ENCODE data around the gene KCTD18.
A peak's percentile ranks its signal among the peaks of the same experiment; 100 is the strongest.

Gene KCTD18

DNA sequence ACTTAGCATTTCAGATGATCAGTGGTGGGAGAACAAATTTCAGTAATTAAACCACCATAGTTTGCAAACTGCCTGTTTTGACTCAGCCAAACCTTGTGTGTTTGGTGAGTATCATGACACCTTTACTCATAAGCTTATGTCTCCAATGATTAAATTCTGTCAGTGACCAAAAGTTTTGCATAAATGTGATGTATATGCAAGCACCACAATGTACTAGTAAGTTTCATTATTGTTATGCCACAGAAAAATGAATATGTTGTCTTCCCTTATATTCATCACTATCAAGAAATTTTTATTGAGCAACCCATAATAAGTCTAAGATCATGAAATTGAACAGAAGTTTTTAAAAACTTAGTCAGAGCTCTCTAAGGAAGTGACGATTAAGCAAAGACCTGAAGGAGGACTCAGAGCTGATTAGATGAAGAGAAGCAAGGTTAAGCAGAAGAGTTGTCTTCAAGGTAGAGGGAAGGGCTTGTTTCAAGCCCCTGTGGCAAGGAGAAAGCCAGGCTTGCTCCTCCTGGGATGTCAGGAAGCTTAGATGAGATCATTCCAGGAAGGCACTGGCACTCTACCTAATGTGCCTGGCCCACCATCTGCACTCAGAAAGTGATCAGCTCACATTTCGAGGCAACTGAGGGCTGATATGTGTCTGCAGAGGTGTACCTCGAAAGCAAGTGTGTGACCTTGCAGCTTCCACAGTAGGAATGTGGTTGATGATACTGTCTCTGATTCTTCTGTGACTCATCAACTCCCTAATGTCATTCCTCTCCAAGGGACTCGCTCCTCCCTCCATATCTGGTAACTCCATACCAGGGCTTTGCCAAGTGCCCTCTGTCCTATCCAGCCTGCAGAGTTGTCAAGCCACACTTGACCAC, 54.7 kb downstream of the KCTD18 start:
- peak; percentile 31 for DNase-seq (ENCODE audit: low spot score)

DNA sequence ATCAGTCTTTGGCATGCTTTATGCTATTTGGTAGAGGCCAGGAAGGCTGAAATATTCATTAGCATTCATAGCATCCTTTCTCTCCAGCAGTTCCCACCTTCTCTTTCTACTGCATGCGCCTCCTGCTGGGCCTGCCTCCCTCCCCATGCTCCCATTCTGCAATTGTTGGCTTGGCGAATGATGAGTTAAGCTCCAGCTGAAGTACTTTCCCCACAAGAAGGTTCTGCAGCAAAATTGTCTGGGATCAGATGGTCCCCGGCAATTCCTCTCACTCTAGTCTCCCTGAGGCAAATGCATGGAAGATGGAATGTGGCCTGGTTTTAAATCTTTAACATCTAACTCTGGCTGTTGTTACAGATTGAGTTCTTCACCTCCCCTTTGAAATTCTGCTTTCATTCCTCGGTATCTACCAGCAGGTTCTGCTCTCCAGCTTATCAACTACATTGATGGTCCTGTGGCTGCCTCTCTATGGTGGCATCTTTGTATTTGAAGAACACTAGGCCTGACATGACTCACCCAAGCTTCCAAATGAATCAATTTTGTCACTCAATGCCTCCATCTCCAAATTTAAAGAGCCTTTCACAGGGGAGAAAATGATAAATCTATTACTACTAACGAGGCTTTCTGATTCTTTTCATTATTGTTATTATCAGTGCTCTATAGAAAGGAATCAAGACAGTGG, 55.9 kb downstream of the KCTD18 start:
- no peak for DNase-seq (ENCODE audit: low spot score)

DNA sequence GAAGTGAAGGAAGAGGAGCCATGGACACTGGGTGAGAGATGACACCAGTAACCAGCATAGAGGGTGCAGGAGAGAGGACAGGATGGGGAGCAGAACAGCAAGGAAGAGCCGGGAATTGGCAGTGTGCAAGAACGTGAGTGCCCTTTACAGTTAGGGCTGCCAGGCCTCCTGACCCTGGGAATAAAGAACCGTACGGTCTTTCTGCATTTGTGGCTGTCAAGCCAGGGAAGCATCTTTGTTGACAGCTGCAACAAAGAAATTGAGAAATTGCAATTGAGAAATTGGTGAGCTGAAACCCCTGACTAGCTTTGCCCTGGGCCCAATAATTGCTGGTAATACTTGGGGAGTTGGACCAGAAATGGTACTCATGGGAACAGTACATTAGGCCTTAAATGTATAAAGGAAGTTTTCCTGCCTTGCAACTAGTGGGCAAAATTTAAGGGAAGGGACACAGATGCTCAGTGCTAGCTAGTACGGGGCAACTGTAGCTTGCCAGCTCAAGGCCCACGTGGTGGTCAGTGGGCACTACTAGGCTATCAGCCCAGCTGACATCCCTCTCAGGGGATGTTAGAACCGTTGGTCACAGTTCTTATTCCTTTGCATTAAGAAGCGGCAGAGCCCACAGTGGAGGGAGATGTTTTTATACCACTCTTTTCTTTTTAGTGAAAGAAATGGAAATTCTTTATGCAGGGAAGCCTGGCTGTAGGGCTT, 56.6 kb downstream of the KCTD18 start:
- no peak for DNase-seq (ENCODE audit: low spot score)

DNA sequence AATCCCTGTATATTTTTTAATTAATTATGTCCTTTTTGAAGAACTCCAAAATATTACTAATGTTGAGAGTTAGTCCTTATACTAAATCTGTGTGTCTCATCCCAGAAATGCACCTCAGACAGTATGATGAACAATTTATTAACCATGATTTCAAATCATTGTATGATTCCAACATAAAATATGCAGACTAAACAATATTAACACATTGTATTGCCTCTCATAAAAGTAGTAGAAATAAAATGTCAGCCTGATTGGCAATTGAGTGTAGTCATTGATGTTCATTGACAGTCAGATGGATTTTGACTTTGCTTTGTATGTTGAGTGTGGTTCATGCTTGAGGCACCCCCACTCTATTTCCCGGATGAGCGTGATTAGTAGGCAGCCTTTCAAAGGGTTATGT, 57.5 kb downstream of the KCTD18 start:
- no peak for DNase-seq (ENCODE audit: low spot score)

DNA sequence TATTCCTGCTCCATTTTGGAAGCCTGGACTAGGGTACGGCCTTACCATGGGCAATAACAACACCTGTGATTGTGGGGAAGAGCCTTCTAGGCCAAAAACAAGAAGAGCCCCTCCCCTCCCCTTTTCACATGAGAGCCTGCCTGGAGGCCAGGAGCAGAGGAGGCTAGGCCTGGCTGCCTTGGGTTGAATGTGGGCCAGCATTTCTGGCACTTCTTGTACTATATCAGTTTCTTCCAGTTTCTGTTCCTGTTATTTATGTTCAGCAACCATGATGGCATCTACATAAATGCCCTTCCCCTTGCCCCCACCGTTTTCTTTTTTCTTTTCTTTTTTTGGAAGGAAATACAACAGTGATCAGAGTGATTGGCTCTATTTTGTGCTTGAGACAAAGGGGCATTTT, 58.4 kb downstream of the KCTD18 start:
- DNase-seq (ENCODE audit: low spot score), result no peak

DNA sequence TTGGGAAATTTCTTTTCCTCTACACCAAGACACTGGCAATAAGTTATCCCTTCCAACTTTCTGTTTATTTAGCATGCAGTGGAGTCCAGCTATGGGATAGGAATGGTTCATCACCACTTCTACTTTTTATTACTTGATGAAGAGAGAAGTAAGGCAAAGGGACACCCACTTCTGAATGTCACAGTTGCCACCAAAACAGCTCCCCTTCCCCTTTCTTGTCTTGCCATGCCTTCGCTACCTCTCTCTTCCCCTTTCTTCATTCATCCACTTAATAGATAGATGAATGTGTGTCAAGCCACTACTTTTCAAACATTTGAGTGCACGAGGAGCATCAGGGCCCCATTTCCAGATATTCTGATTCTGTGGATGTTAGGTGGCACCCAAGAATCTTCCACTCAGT, 59.6 kb downstream of the KCTD18 start:
- no peak for DNase-seq (ENCODE audit: low spot score)

DNA sequence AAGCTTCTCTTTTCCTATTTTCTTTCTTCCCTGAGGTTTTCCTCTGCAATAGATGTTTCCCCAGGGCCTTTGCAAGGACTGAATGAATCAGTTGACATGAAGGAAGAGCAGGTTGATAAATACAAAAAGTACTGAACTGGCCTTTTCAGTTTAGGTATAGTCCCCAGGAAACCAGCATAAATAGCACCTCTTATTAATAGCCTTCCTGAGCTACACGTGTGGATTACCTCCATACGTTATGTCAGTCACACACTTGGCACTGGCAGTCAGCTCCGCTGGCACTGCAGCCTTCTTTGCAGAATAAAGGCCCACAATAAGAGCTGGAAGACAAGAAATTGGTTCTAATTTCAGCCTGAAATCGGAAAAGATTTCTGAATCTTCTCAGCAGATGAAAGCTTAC, 60.7 kb downstream of the KCTD18 start:
- DNase-seq (ENCODE audit: low spot score), result no peak

DNA sequence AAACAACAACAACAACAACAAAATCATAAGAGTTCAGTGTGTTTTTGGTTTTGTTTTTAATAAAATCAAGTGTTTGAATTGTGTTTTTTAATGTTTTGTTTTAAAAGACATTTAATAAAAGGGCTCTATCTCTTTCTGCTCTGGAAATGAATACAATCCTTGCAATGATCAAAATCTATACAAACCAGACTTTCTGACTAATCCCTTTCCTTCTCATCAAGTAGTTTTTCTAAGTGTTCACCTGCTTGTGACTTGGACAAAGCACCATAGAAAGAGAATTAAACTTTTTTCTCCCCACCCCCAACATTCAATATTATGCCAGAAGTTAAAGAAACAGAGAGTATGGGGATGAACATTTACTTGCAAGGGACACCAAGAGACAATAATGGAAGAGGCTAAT, 61.4 kb downstream of the KCTD18 start:
- no peak for DNase-seq (ENCODE audit: low spot score)

DNA sequence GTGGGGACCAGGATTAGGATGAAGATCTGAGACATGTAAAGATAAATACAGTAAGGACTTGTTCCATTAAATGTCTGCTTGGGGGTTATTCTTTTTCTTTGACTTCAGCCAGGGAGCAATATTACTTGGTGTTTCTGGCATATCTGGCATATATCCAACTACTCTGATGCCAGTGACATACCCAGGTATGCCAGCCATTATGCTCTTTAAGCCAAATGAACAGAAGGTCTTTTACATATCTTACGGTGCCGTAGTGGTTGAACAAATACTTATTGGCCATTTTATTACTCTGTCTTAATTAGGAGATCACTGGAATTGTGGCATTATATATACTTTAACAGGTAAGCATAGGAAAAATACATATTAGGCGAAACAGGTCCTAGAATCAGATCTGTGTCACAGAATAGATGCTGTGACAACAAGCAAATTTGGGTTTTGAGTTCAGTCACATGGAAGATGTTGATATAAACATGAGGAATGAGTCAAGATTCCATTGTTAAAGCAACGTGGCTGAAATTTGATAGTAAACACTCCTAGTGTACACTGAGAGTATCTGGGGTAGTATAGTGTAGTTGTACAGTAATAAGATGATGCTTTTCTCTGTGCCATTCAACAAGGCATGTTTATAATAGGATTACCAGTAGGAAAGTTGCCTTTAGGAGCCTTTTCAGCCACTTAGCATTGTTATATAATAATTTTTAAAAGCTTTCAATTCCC, 62.6 kb downstream of the KCTD18 start:
- DNase-seq (ENCODE audit: low spot score), result no peak

DNA sequence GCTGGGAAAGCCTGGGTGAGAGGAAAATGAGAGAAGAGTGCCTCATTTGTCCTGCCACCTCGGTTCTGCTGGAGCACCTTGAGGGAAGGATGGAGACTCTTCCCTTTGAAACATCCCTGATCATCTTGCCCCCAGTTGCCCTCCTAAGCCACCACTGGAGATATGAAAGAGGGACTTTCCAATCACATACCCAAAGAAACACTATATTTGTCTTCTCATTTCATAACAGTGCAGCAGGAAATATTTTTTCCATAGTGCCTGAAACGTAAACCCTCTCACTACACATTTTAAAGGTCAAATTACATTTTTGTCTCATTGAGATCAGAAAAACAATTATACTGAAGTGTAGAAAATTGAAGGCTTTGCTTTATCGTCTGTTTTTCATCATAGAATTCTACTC, 63.3 kb downstream of the KCTD18 start:
- no peak for DNase-seq (ENCODE audit: low spot score)

DNA sequence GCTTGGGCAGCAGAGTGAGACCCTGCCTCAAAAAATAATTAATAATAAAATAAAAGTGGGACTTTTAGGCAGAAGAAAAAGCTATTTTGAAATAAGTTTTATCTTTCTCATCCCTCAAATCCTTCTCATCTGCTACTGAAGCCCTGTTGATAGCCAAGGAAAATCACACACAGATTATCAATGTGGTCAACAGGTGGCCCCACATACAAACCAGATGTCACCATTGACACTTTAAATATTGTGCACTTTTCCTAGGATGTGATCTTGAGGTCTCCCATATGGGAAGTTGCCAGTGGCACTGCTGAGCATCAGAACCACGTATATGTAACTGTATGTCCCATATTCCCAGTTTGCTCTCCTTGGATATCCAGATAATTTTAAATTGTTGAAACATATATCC, 64.6 kb downstream of the KCTD18 start:
- no peak for DNase-seq (ENCODE audit: low spot score)

DNA sequence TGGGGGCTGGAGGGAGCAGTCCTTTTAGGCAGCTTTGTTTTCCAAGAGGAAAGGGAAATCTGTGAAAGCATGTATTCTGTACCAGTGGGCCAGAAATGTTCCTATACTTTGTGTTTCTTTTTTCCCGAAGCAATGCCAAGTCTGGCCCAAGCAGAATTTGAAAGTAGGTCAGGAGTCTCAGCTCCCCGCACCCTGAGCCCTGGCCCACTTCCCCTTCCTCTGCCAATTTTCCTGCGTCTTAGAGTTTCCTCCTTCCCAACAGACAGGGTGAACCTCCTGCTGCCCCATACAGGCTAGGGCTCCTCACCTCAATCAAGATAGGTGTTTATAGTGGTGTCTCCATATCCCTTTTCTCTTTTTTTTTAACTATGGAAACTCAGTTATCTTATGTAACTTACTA, 65.3 kb downstream of the KCTD18 start:
- no peak for DNase-seq (ENCODE audit: low spot score)

DNA sequence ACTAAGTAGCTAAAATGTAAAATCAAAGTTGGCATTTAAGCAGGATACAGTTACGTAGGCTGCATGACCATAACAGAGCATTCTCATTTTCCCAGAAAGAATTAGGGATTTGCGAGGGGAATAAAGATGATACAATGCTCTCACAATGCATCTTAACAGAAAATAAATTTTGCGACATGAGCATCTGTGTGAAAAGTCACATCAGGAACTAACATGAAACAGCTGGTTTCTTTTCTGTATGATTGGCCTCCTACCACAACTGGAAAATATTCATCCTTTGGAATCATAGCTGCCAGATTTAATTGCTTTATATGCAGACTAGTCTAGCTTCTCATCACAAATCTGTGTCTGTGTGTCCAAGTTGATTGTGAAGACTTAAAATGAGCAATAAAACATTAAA, 66.0 kb downstream of the KCTD18 start:
- DNase-seq (ENCODE audit: low spot score), result no peak

DNA sequence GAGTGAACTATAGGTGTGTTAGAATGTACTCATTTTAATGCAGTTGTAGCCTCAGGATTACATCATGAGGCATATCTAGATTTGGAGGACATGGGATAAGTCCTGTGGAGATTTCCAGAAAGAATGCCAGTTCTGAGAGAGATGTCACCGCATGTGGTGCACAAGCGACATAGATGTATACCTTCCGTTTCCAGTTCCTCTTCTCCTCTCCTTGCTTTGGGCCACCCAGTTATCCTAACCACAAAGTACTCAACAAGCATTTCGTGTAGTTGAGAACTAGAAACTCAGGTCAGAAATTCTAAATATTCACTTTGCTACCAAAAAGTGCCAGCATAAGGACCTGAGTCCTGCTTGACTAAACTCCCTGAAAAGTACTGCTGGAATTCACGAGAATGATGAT, 66.5 kb downstream of the KCTD18 start:
- no peak for DNase-seq (ENCODE audit: low spot score)

DNA sequence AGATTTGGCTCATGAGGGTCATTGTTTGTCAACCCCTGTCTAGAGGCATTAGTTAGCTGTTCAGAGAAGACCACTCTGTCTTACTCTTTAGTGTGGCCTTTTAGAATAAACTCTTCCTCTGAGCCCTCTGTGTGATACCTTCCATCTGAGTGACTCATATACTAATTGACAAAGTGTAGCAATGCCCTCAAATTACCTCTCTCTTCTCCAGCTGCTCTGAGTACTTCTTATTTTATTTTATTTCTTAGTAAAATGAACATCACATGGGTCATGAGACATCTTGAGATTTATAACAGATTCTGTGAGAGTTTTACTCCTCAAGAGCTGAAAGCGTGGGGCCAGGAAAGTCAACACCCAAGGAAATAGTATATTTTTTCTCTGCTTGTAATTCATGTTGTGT, 67.4 kb downstream of the KCTD18 start:
- no peak for DNase-seq (ENCODE audit: low spot score)

DNA sequence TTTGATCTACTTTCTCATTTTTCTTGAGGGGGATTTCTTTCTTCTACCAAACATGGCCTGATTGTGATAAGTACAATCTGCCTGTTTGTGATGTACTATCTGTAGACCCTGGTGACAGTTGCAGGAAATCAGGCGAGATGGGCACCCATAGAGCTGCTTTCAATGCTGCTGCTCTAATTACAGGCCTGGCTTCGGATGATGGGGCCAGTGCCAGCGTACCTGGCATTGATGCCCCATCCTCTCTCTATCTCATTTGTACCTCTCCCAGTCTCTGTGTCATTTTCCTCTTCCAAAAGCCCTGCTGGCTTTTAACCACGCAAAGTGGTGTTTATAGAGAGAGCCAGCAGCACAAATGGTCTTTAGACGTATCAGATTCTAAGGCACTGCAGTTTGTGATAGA, 69.9 kb downstream of the KCTD18 start:
- no peak for DNase-seq (ENCODE audit: low spot score)

Measured in RKO (cell line).